ENCODE results near the gene TAOK1. TPM values are rescaled to one million over a fixed set of nuclear protein-coding genes. Genes with fewer than 3 reads are reported as not detected.

TAOK1 gene
- total RNA-seq, 4 donors from 2014 or later: 54.7 to 71.8 (median 64.9) TPM

DNA sequence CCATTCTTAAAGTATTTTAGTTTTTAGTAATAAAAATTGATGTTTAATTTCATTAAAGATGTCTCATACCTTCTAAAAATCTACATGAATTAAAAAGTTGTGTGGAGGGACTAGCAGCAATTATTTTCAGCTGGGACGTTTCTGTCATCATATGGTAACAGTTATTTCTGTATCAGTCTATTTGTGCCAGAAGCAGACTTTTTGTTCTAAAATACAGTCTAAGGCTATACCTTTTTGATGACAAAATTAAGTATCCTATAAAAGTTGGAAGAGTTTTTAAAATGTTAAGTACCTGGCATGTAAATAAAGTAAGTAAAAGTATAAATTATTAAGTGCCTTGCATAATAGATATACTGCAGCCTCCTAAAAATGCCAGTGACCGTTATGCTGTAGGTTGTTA, 5.9 kb downstream of the TAOK1 start:
- intact Hi-C loops (cut with DNase I; ENCODE audit: low total_unique reads): no loop called here
- 64 to 65% methylated on average over 2 of the region's 2 CpGs for WGBS, 2 donors

DNA sequence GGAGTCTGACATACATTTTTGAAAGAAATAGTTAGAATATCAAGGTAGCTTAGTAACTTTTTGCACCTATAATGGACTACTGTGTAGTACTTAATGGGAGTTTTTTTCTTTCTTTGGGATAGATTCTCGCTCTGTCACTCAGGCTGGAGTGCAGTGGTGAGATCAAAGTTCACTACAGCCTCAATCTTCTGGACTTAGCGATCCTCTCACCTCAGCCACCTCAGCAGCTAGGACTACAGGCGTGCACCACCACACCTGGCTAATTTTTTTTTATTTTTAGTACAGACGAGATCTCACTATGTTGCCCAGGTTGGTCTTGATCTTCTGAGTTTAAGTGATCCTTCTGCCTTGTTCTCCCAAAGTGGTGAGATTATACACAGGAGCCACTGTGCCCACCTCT, 9.5 kb downstream of the TAOK1 start:
- H3K4me3 ChIP-seq (ENCODE audit: low read depth, poor library complexity, severe bottlenecking): no peak overlapping the region
- intact Hi-C loops (cut with DNase I; ENCODE audit: low total_unique reads): no loop called here
- TF ChIP-seq, protein P1, sequence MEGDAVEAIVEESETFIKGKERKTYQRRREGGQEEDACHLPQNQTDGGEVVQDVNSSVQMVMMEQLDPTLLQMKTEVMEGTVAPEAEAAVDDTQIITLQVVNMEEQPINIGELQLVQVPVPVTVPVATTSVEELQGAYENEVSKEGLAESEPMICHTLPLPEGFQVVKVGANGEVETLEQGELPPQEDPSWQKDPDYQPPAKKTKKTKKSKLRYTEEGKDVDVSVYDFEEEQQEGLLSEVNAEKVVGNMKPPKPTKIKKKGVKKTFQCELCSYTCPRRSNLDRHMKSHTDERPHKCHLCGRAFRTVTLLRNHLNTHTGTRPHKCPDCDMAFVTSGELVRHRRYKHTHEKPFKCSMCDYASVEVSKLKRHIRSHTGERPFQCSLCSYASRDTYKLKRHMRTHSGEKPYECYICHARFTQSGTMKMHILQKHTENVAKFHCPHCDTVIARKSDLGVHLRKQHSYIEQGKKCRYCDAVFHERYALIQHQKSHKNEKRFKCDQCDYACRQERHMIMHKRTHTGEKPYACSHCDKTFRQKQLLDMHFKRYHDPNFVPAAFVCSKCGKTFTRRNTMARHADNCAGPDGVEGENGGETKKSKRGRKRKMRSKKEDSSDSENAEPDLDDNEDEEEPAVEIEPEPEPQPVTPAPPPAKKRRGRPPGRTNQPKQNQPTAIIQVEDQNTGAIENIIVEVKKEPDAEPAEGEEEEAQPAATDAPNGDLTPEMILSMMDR (IDR thresholded peaks at IDR 0.05): no peak
- DNase-seq (ENCODE audit: low spot score in 2 of 2): peak in 1 of 2 donors; percentile 36
- WGBS, 2 donors: 97% methylated on average over 4 of the region's 4 CpGs

More for the DNA sequence above, 5.9 kb downstream of the TAOK1 start:
- DNase-seq (ENCODE audit: low spot score in 2 of 2): no peak
- no peak overlapping the region for H3K4me3 ChIP-seq (ENCODE audit: low read depth, poor library complexity, severe bottlenecking)
- TF ChIP-seq, protein P1 (IDR thresholded peaks at IDR 0.05): no peak
- no peak for TF ChIP-seq POLR2A (IDR thresholded peaks at IDR 0.05)

DNA sequence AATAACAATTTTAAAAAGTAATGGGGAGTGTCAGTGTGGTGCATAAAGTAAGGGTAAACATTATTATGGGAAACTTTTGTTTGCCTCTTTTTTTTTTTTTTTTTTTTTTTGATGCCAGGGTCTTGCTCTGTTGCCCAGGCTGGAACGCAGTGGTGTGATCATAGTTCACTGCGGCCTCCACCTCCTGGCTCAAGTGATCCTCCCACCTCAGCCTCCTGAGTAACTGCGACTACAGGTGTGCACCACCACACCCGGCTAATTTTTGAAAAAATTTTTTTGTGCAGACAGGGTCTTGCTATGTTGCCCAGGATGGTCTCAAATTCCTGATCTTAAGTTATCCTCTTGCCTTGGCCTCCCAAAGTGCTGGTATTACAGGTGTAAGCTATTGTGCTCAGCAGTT, 10.7 kb downstream of the TAOK1 start:
- H3K4me3 ChIP-seq (ENCODE audit: low read depth, poor library complexity, severe bottlenecking): no peak overlapping the region
- DNase-seq (ENCODE audit: low spot score in 2 of 2): no peak
- 95 to 99% methylated on average over 4 of the region's 4 CpGs for WGBS, 2 donors
- no peak for TF ChIP-seq POLR2A (IDR thresholded peaks at IDR 0.05)
- TF ChIP-seq, protein P1 (IDR thresholded peaks at IDR 0.05): no peak
- intact Hi-C loops (cut with DNase I; ENCODE audit: low total_unique reads): no loop called here

DNA sequence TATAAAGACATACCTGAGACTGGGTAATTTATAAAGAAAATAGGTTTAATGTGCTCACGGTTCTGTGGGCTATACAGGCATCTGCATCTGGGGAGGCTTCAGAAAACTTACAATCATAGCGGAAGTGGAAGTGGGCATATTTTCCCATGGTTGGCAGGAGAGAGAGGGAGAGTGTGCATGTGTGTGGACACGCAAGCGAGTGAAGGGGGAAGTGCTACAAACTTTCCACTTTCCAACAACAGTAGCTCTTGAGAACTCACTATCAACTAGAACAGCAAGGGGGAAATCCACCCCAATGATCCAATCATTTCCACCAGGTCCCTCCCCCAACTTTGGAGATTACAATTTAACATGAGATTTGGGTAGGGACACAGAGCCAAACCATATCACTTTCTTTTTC, 11.1 kb downstream of the TAOK1 start:
- TF ChIP-seq, protein P1 (IDR thresholded peaks at IDR 0.05): no peak
- TF ChIP-seq POLR2A (IDR thresholded peaks at IDR 0.05): no peak
- 98% methylated on average over 4 of the region's 4 CpGs for WGBS, 2 donors
- no peak for DNase-seq (ENCODE audit: low spot score in 2 of 2)
- no peak overlapping the region for H3K4me3 ChIP-seq (ENCODE audit: low read depth, poor library complexity, severe bottlenecking)
- intact Hi-C loops (cut with DNase I; ENCODE audit: low total_unique reads): no loop called here

DNA sequence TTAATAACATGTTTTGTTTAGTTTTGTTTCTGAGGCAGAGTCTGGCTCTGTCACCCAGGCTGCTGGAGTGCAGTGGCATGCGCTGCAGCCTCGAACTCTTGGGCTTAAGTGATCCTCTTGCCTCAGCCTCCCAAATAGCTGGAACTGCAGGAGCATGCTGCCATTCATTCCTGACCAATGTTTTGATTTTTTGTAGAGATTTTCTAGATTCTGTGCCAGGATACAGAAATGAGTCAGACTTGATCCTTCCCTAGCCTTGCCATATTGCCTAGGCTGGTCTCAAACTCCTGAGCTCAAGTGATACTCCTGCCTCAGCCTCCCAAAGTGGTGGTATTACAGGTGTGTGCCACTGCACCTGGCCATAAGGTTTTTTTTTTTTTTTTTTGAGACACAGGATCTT, 17.7 kb downstream of the TAOK1 start:
- WGBS, 2 donors: 96 to 98% methylated on average over 2 of the region's 2 CpGs
- DNase-seq (ENCODE audit: low spot score in 2 of 2): no peak
- TF ChIP-seq POLR2A (IDR thresholded peaks at IDR 0.05): no peak
- no peak overlapping the region for H3K4me3 ChIP-seq (ENCODE audit: low read depth, poor library complexity, severe bottlenecking)
- intact Hi-C loops (cut with DNase I; ENCODE audit: low total_unique reads): no loop called here

DNA sequence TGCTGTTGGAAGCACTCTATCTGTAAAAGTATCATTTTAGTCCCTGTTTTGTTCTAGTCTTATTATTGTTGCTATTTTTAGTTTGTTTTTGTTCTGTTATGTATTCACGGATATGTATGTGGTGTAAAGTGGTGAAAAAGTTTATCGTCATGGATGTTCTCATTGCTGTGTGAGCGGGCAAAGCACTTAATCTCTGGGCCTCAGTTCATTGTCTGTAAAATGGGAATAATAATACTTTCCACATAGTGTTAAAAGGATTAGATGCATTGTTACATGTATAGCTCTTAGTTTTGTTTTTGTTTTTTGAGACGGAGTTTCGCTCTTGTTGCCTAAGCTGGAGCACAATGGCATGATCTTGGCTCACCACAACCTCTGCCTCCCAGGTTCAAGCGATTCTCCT, 19.8 kb downstream of the TAOK1 start:
- no peak overlapping the region for H3K4me3 ChIP-seq (ENCODE audit: low read depth, poor library complexity, severe bottlenecking)
- 89 to 91% methylated on average over 6 of the region's 6 CpGs for WGBS, 2 donors
- intact Hi-C loops (cut with DNase I; ENCODE audit: low total_unique reads): no loop called here
- TF ChIP-seq, protein P1 (IDR thresholded peaks at IDR 0.05): no peak
- no peak for TF ChIP-seq POLR2A (IDR thresholded peaks at IDR 0.05)
- DNase-seq (ENCODE audit: low spot score in 2 of 2): no peak
